HCT116 (cell line): Measurements from ENCODE around the gene FOXL2NB. TPM values are rescaled to one million over a fixed set of nuclear protein-coding genes. Genes with fewer than 3 reads are reported as not detected.

ENCODE experiments used
- ATAC-seq: fragments of 200-7000 bp; cut with Tn5 transposase; 2 replicates; pipeline ENCODE4 v1.9.1; 2020; ENCODE audit warnings: mild to moderate bottlenecking, moderate library complexity
- BruUV-seq: library from RNA; stranded (reverse); fragments of 400-500 nt; replicated peaks from 2 replicates; lab custom pipeline; 2021; lab: Mats Ljungman, UMichigan
- CTCF ChIA-PET: fragments of 300-600 bp; sonication (Branson Sonifier 250); formaldehyde crosslinking; loops from one replicate; lab custom pipeline; 2021; ENCODE audit warnings: antibody characterized with exemption; lab: Charles Lee
- POLR2A ChIA-PET: fragments of 300-600, 350-600 bp; sonication (Branson Sonifier 250); formaldehyde crosslinking; loops from one replicate; lab custom pipeline; 2021; ENCODE audit warnings: antibody characterized with exemption; lab: Charles Lee
- RAD21 ChIA-PET, 2 experiments: fragments of 300-600 bp; sonication (Branson Sonifier 250); formaldehyde crosslinking; loops; one replicate each; lab custom pipeline; 2023; ENCODE audit warnings: low total read pairs in 2 of 2; ENCODE audit not compliant: uncharacterized antibody in 2 of 2, unreplicated experiment in 2 of 2, low non-redundant PET in 1 of 2; lab: Charles Lee
- DNase-seq: peaks from one replicate; pipeline ENCODE4 v3.0.0-alpha.2; 2010; ENCODE audit warnings: low read depth, low spot score
- H2AFZ ChIP-seq: fragments of 200-600 bp; shearing (Covaris generic), sonication (generic); 2 replicates; pipeline ENCODE4 v1.6.1; 2017; ENCODE audit warnings: low read depth, mixed run types, mixed read lengths, antibody characterized with exemption, low read length; ENCODE audit not compliant: poor library complexity, severe bottlenecking
- H3K27ac ChIP-seq: 2 replicates; pipeline ENCODE4 v1.5.1; 2012; ENCODE audit warnings: low read depth, low read length
- H3K27me3 ChIP-seq: fragments of 200-600 bp; sonication (generic); 2 replicates; pipeline ENCODE4 v1.6.1; 2016; ENCODE audit warnings: mixed run types, low read length, mixed read lengths; ENCODE audit not compliant: insufficient read depth
- H3K36me3 ChIP-seq, 2 experiments: fragments of 200-500 bp in 1 of 2; fragments of 200-600 bp in 1 of 2; sonication (Bioruptor generic) in 1 of 2; sonication (generic) in 1 of 2; 2 replicates each; pipeline versions ENCODE4 v1.5.1 to v1.6.1; 2014 to 2016; ENCODE audit warnings: low read length in 2 of 2, inconsistent platforms in 1 of 2, mixed read lengths in 1 of 2, mixed run types in 1 of 2; ENCODE audit not compliant: insufficient read depth in 2 of 2, control insufficient read depth in 1 of 2
- H3K4me1 ChIP-seq, 2 experiments: fragments of 200-600 bp in 1 of 2; sonication (generic) in 1 of 2; 2 replicates each; pipeline versions ENCODE4 v1.5.1 to v1.6.1; 2012 to 2017; ENCODE audit warnings: low read length in 2 of 2, inconsistent platforms in 1 of 2, mild to moderate bottlenecking in 1 of 2, mixed read lengths in 1 of 2, mixed run types in 1 of 2, moderate library complexity in 1 of 2; ENCODE audit not compliant: insufficient read depth in 2 of 2, control insufficient read depth in 1 of 2
- H3K4me2 ChIP-seq: fragments of 200-600 bp; sonication (generic); 2 replicates; pipeline ENCODE4 v1.6.1; 2017; ENCODE audit warnings: mixed run types, low read length, mixed read lengths
- H3K4me3 ChIP-seq, 2 experiments: fragments of 200-600 bp in 1 of 2; sonication (generic) in 1 of 2; replicated peaks in 1 of 2; 2 replicates each; pipeline ENCODE4 v1.5.1; 2011 to 2016; ENCODE audit warnings: low read length in 2 of 2, control low read depth in 1 of 2, low read depth in 1 of 2, mild to moderate bottlenecking in 1 of 2, mixed read lengths in 1 of 2, mixed run types in 1 of 2
- H3K79me2 ChIP-seq: fragments of 200-600 bp; sonication (generic); 2 replicates; pipeline ENCODE4 v1.6.1; 2017; ENCODE audit warnings: mild to moderate bottlenecking, mixed run types, low read length, moderate library complexity, mixed read lengths; ENCODE audit not compliant: insufficient read depth
- H3K9ac ChIP-seq: fragments of 200-600 bp; sonication (generic); 2 replicates; pipeline ENCODE4 v1.6.1; 2016; ENCODE audit warnings: low read length, mixed read lengths
- H3K9me2 ChIP-seq: fragments of 200-600 bp; sonication (generic), shearing (Covaris generic); 2 replicates; pipeline ENCODE4 v1.6.1; 2017; ENCODE audit warnings: mixed run types, mild to moderate bottlenecking, moderate library complexity; ENCODE audit not compliant: insufficient read depth
- H3K9me3 ChIP-seq, 2 experiments: fragments of 200-500 bp in 1 of 2; fragments of 200-600 bp in 1 of 2; sonication (Bioruptor generic) in 1 of 2; sonication (generic) in 1 of 2; 2 replicates each; pipeline ENCODE4 v1.6.1; 2014 to 2017; ENCODE audit warnings: low read length in 2 of 2, mixed read lengths in 2 of 2, inconsistent platforms in 1 of 2, low read depth in 1 of 2, mild to moderate bottlenecking in 1 of 2, mixed run types in 1 of 2, moderate library complexity in 1 of 2; ENCODE audit not compliant: control insufficient read depth in 1 of 2, insufficient read depth in 1 of 2
- H4K20me1 ChIP-seq: fragments of 200-600 bp; sonication (generic), shearing (Covaris generic); 2 replicates; pipeline ENCODE4 v1.6.1; 2017; ENCODE audit warnings: mixed run types, mild to moderate bottlenecking, moderate library complexity; ENCODE audit not compliant: insufficient read depth
- CBX3 ChIP-seq: IDR thresholded peaks from 2 replicates; pipeline ENCODE4 v1.6.1; 2012; ENCODE audit warnings: low read depth
- CTCF ChIP-seq, 3 experiments: fragments of 200-600 bp in 1 of 3; sonication (generic) in 1 of 3; IDR thresholded peaks in 2 of 3; conservative IDR thresholded peaks in 1 of 3; 2 replicates each; pipeline ENCODE4 v1.5.1; 2012 to 2017; ENCODE audit warnings: low read depth in 2 of 3, low read length in 2 of 3, antibody characterized with exemption in 1 of 3, borderline replicate concordance in 1 of 3, control low read depth in 1 of 3, mild to moderate bottlenecking in 1 of 3, mixed read lengths in 1 of 3, mixed run types in 1 of 3, moderate library complexity in 1 of 3; ENCODE audit not compliant: insufficient read depth in 1 of 3
- ELF1 ChIP-seq: IDR thresholded peaks from 2 replicates; pipeline ENCODE4 v1.6.1; 2012; ENCODE audit warnings: low read depth, borderline replicate concordance
- FOSL1 ChIP-seq: IDR thresholded peaks from 2 replicates; pipeline ENCODE4 v1.6.1; 2012; ENCODE audit warnings: low read depth
- MAX ChIP-seq: IDR thresholded peaks from 2 replicates; pipeline ENCODE4 v1.6.1; 2012
- POLR2A ChIP-seq: IDR thresholded peaks from 2 replicates; pipeline ENCODE4 v1.7.0; 2011; ENCODE audit warnings: borderline replicate concordance; ENCODE audit not compliant: insufficient read depth, insufficient read length; ENCODE audit errors: extremely low read depth
- RAD21 ChIP-seq: IDR thresholded peaks from 2 replicates; pipeline ENCODE4 v1.6.1; 2012; ENCODE audit warnings: low read depth, mild to moderate bottlenecking
- SRF ChIP-seq: IDR thresholded peaks from 2 replicates; pipeline ENCODE4 v1.6.1; 2012; ENCODE audit warnings: low read depth
- YY1 ChIP-seq: IDR thresholded peaks from 2 replicates; pipeline ENCODE4 v1.6.1; 2011; ENCODE audit warnings: low read length, low read depth, moderate library complexity, mild to moderate bottlenecking; ENCODE audit not compliant: insufficient replicate concordance; ENCODE audit errors: extremely low read depth
- ZBTB33 ChIP-seq: IDR thresholded peaks from 2 replicates; pipeline ENCODE4 v1.6.1; 2011; ENCODE audit warnings: mild to moderate bottlenecking, low read length, moderate library complexity; ENCODE audit not compliant: insufficient replicate concordance; ENCODE audit errors: extremely low read depth
- ZFX ChIP-seq: fragments of 450-650 bp; IDR thresholded peaks from 2 replicates; pipeline ENCODE4 v1.6.1; 2017
- intact Hi-C: fragments of 100-400 bp; cut with micrococcal nuclease; formaldehyde crosslinking; loops from 2 replicates; pipeline ENCODE4 v1.10.0; 2022
- total RNA-seq: library from RNA; stranded (reverse); gene quantifications from one replicate; pipeline ENCODE4 v1.2.1, GENCODE V29; 2021; ENCODE audit not compliant: unreplicated experiment

FOXL2NB gene
- total RNA-seq, 1 experiment from 2014 or later: 0.93 TPM

- ChIA-PET RAD21 (no interaction called here), POLR2A (interaction anchor here (0.6 to 1.2 kb wide), 2 partner anchors 49 to 302 kb away, joined by 3 to 4 read pairs; no protein-coding TSS in a partner anchor), CTCF (interaction anchor here (0.9 to 1.7 kb wide), 2 partner anchors 10 to 212 kb away, joined by 5 to 7 read pairs; no protein-coding TSS in a partner anchor)
- no peaks in the 10 kb centered on the region for H3K79me2 ChIP-seq
- no peaks in the 10 kb centered on the region for H3K9me2 ChIP-seq
- H3K9me3 ChIP-seq: no peaks in the 10 kb centered on the region
- H4K20me1 ChIP-seq: no peaks in the 10 kb centered on the region
- no peak overlapping the region for H3K4me3 ChIP-seq
- no peak for ATAC-seq
- H3K36me3 ChIP-seq: no peaks in the 10 kb centered on the region
- no peak for DNase-seq
- no peak overlapping the region for H3K27ac ChIP-seq
- H3K27me3 ChIP-seq: no peaks in the 10 kb centered on the region
- peaks cover 5 to 11% of the 10 kb centered on the region in 2 experiments; a peak in 3 of 4 replicates for H3K4me1 ChIP-seq
- intact Hi-C loops: no loop called here
- TF ChIP-seq ELF1 (no peak), MAX (no peak)
- no peak overlapping the region for H3K4me2 ChIP-seq
- no peak overlapping the region for H2AFZ ChIP-seq
- H3K9ac ChIP-seq: no peak overlapping the region
- no TSS peak for BruUV-seq
Measured at GRCh38 chr3:138911621-138912020, 35.4 kb upstream of the FOXL2NB start.

- Histone ChIP-seq H3K4me2 (no peak overlapping the region), H3K9me3 (no peaks in the 10 kb centered on the region), H3K9me2 (no peaks in the 10 kb centered on the region), H3K27ac (no peak overlapping the region), H3K27me3 (no peaks in the 10 kb centered on the region), H3K9ac (no peak overlapping the region), H3K4me1 (peaks cover 12 to 15% of the 10 kb centered on the region in 2 experiments; a peak in 3 of 4 replicates), H4K20me1 (no peaks in the 10 kb centered on the region), H2AFZ (no peak overlapping the region), H3K4me3 (no peak overlapping the region), H3K79me2 (no peaks in the 10 kb centered on the region), H3K36me3 (no peaks in the 10 kb centered on the region)
- TF ChIP-seq ZFX: no peak
- no peak for TF ChIP-seq SRF
- TF ChIP-seq CBX3: no peak
- no peak for TF ChIP-seq POLR2A
- no peak for TF ChIP-seq RAD21
- TF ChIP-seq ZBTB33: no peak
- no peak for TF ChIP-seq CTCF (IDR thresholded peaks at IDR 0.05 in 2 of 3, conservative IDR thresholded peaks at IDR 0.05 in 1 of 3; ENCODE audit: borderline replicate concordance in 1 of 3, insufficient read depth in 1 of 3, low read depth in 2 of 3, low read length in 2 of 3)
- TF ChIP-seq FOSL1: no peak
- no peak for TF ChIP-seq ELF1
- no peak for TF ChIP-seq YY1
- intact Hi-C loops: no loop called here
- ATAC-seq (no peak), DNase-seq (no peak)
- POLR2A ChIA-PET: interaction anchor here (0.6 kb wide), 1 partner anchor 303 kb away, joined by 4 read pairs; no protein-coding TSS in a partner anchor
- RAD21 ChIA-PET: no interaction called here
- BruUV-seq: no TSS peak
- CTCF ChIA-PET: interaction anchor here (0.9 to 1.7 kb wide), 2 partner anchors 10 to 213 kb away, joined by 5 to 7 read pairs; no protein-coding TSS in a partner anchor
Measured at GRCh38 chr3:138912237-138912636, 34.8 kb upstream of the FOXL2NB start.
